Panc1 (cell line): ENCODE results near the gene PPP2R2B. TPM values are rescaled to one million over a fixed set of nuclear protein-coding genes. Genes with fewer than 3 reads are reported as not detected.

ENCODE experiments used
- ATAC-seq: fragments of 200-7000 bp; cut with Tn5 transposase; 2 replicates; pipeline ENCODE4 v1.9.1; 2020; ENCODE audit warnings: mild to moderate bottlenecking, moderate library complexity
- BruUV-seq: library from RNA; stranded (reverse); fragments of 400-500 nt; replicated peaks from 2 replicates; lab custom pipeline; 2021; lab: Mats Ljungman, UMichigan
- CTCF ChIA-PET: fragments of 300-600 bp; sonication (Branson Sonifier 250); formaldehyde crosslinking; loops from one replicate; lab custom pipeline; 2022; ENCODE audit warnings: antibody characterized with exemption; lab: Charles Lee
- POLR2A ChIA-PET: fragments of 300-600 bp; sonication (Branson Sonifier 250); formaldehyde crosslinking; loops from one replicate; lab custom pipeline; 2022; ENCODE audit warnings: antibody characterized with exemption; lab: Charles Lee
- DNase-seq: peaks from one replicate; pipeline ENCODE4 v3.0.0-alpha.2; 2010; ENCODE audit warnings: low read depth, low spot score
- H3K27ac ChIP-seq: 2 replicates; pipeline ENCODE4 v1.5.1; 2011; ENCODE audit warnings: mild to moderate bottlenecking, low read length, inconsistent platforms
- H3K27me3 ChIP-seq: fragments of 200-500 bp; sonication (Bioruptor generic); 2 replicates; pipeline ENCODE4 v1.6.0; 2014; ENCODE audit warnings: low read length, inconsistent platforms; ENCODE audit not compliant: control insufficient read depth, insufficient read depth
- H3K36me3 ChIP-seq: fragments of 200-500 bp; sonication (Bioruptor generic); 2 replicates; pipeline ENCODE4 v1.5.1; 2014; ENCODE audit warnings: inconsistent platforms, mild to moderate bottlenecking, low read length, moderate library complexity; ENCODE audit not compliant: control insufficient read depth, insufficient read depth
- H3K4me1 ChIP-seq: 2 replicates; pipeline ENCODE4 v1.5.1; 2011; ENCODE audit warnings: inconsistent platforms, mild to moderate bottlenecking, low read length, moderate library complexity; ENCODE audit not compliant: control insufficient read depth, insufficient read depth
- H3K4me3 ChIP-seq, 2 experiments: 2 replicates each; pipeline ENCODE4 v1.5.1; 2011 to 2012; ENCODE audit warnings: low read depth in 2 of 2, low read length in 2 of 2, mild to moderate bottlenecking in 2 of 2, inconsistent platforms in 1 of 2, moderate library complexity in 1 of 2
- H3K9me3 ChIP-seq: fragments of 200-500 bp; sonication (Bioruptor generic); 2 replicates; pipeline ENCODE4 v1.5.1; 2014; ENCODE audit warnings: low read depth, mild to moderate bottlenecking, inconsistent platforms, low read length, moderate library complexity; ENCODE audit not compliant: control insufficient read depth, insufficient read depth
- CTCF ChIP-seq: fragments of 450-650 bp; IDR thresholded peaks from 2 replicates; pipeline ENCODE4 v1.5.1; 2017; ENCODE audit warnings: mild to moderate bottlenecking
- POLR2AphosphoS5 ChIP-seq: IDR thresholded peaks from 2 replicates; pipeline ENCODE4 v1.6.1; 2012; ENCODE audit warnings: mild to moderate bottlenecking, low read depth, low read length, moderate library complexity
- REST ChIP-seq, 2 experiments: IDR thresholded peaks; 2 replicates each; pipeline ENCODE4 v1.6.1; 2011 to 2012; ENCODE audit warnings: low read depth in 2 of 2, control low read depth in 1 of 2, low read length in 1 of 2, mild to moderate bottlenecking in 1 of 2, moderate library complexity in 1 of 2; ENCODE audit not compliant: insufficient read depth in 1 of 2
- SIN3A ChIP-seq: IDR thresholded peaks from 2 replicates; pipeline ENCODE4 v1.6.1; 2012; ENCODE audit warnings: low read depth, mild to moderate bottlenecking, low read length, moderate library complexity, borderline replicate concordance; ENCODE audit not compliant: insufficient read depth
- TCF7L2 ChIP-seq: IDR thresholded peaks from 2 replicates; pipeline ENCODE4 v1.6.1; 2011; ENCODE audit warnings: mild to moderate bottlenecking, low read depth, low read length, inconsistent platforms
- in situ Hi-C: cut with HindIII; loops from 2 replicates; pipeline ENCODE4 v1.10.0; 2016; ENCODE audit warnings: low sequenced_read_pairs, low pct_unique_long_range_greater_than_20kb
- intact Hi-C: fragments of 100-400 bp; cut with micrococcal nuclease; formaldehyde crosslinking; loops from one replicate; pipeline ENCODE4 v1.10.0; 2022; ENCODE audit not compliant: unreplicated experiment
- total RNA-seq: library from RNA; stranded (reverse); gene quantifications from one replicate; pipeline ENCODE4 v1.2.1, GENCODE V29; 2021; ENCODE audit not compliant: unreplicated experiment

Gene PPP2R2B
- total RNA-seq, 1 experiment from 2014 or later: 8.8 TPM

GRCh38 chr5:146653560-146653959 is 225.0 kb downstream of the PPP2R2B start:
- CTCF ChIA-PET: interaction anchor here (0.6 kb wide), 1 partner anchor 8 kb away, joined by 20 read pairs; no protein-coding TSS in a partner anchor

DNA sequence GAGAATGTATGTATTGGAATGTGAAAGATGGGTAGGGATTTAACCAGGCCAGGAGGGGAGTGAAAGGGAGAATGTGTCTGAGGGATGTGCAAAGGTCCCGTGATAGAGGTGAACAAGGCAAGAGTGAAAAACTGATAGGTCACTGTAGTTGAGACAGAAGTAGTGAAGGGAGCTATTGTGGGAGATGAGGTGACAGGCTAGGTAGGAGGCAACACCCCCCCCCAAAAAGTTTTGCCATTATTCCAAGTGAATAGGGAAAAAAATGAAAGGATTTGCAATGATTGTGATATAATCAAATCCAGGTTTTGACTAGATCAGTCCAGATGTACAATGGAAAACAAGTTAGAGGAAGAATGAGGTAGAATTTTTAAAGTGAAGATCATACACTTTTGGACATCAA is 226.0 kb downstream of the PPP2R2B start:
- H3K4me3 ChIP-seq: no peak overlapping the region
- intact Hi-C loops (no loop called here), in situ Hi-C loops (no loop called here)
- no peaks in the 10 kb centered on the region for H3K36me3 ChIP-seq
- POLR2A ChIA-PET: no interaction called here
- H3K9me3 ChIP-seq: no peaks in the 10 kb centered on the region
- no peaks in the 10 kb centered on the region for H3K27me3 ChIP-seq
- no peak overlapping the region for H3K27ac ChIP-seq
- ATAC-seq (no peak), DNase-seq (no peak)
- H3K4me1 ChIP-seq: no peaks in the 10 kb centered on the region
- CTCF ChIA-PET: no interaction called here
- no TSS peak for BruUV-seq
- no peak for TF ChIP-seq REST (IDR thresholded peaks at IDR 0.05; ENCODE audit: insufficient read depth in 1 of 2, low read depth in 2 of 2, low read length in 1 of 2)
- TF ChIP-seq SIN3A: no peak
- no peak for TF ChIP-seq TCF7L2
- TF ChIP-seq CTCF: no peak
- TF ChIP-seq POLR2AphosphoS5: no peak

More at GRCh38 chr5:146653560-146653959, 225.0 kb downstream of the PPP2R2B start:
- in situ Hi-C loops: no loop called here
- no peak for TF ChIP-seq POLR2AphosphoS5
- no peak for TF ChIP-seq SIN3A
- TF ChIP-seq CTCF: no peak
- no peak for TF ChIP-seq TCF7L2
- TF ChIP-seq REST (IDR thresholded peaks at IDR 0.05; ENCODE audit: insufficient read depth in 1 of 2, low read depth in 2 of 2, low read length in 1 of 2): no peak
- H3K27ac ChIP-seq: no peak overlapping the region
- intact Hi-C loops: no loop called here
- H3K36me3 ChIP-seq: no peaks in the 10 kb centered on the region
- H3K4me3 ChIP-seq: no peak overlapping the region
- no peak for DNase-seq
- H3K4me1 ChIP-seq: no peaks in the 10 kb centered on the region
- BruUV-seq: no TSS peak
- POLR2A ChIA-PET: no interaction called here
- H3K27me3 ChIP-seq: no peaks in the 10 kb centered on the region
- no peaks in the 10 kb centered on the region for H3K9me3 ChIP-seq
- ATAC-seq: no peak
